GM23338 (cell line): Measurements from ENCODE around the gene GPRC6A. TPM values are rescaled to one million over a fixed set of nuclear protein-coding genes. Genes with fewer than 3 reads are reported as not detected.

Experiments used
- ATAC-seq: fragments of 200-7000 bp; cut with Tn5 transposase; 3 replicates; pipeline ENCODE4 v1.9.1; 2020
- DNase-seq: peaks from one replicate; pipeline ENCODE4 v3.0.0-alpha.2; 2015; ENCODE audit warnings: low spot score
- H2AFZ ChIP-seq: fragments of 200-600 bp; sonication (generic); 2 replicates; pipeline ENCODE4 v1.8.0; 2016; ENCODE audit warnings: antibody characterized with exemption, mild to moderate bottlenecking, moderate library complexity
- H3F3A ChIP-seq: fragments of 200-600 bp; sonication (generic); replicated peaks from 2 replicates; pipeline ENCODE4 v1.8.0; 2017; ENCODE audit warnings: antibody characterized with exemption, mixed run types, low read depth
- H3K27ac ChIP-seq: fragments of 200-600 bp; sonication (generic); 2 replicates; pipeline ENCODE4 v1.6.1; 2016; ENCODE audit warnings: low read depth
- H3K27me3 ChIP-seq: fragments of 200-600 bp; sonication (generic); 2 replicates; pipeline ENCODE4 v1.8.0; 2016; ENCODE audit warnings: mild to moderate bottlenecking, mixed run types, moderate library complexity; ENCODE audit not compliant: insufficient read depth
- H3K36me3 ChIP-seq: fragments of 200-600 bp; sonication (generic); 2 replicates; pipeline ENCODE4 v1.8.0; 2016; ENCODE audit warnings: mild to moderate bottlenecking; ENCODE audit not compliant: insufficient read depth
- H3K4me1 ChIP-seq: fragments of 200-600 bp; sonication (generic); 2 replicates; pipeline ENCODE4 v1.8.0; 2016; ENCODE audit warnings: mild to moderate bottlenecking, moderate library complexity; ENCODE audit not compliant: insufficient read depth
- H3K4me2 ChIP-seq: fragments of 200-600 bp; sonication (generic); 2 replicates; pipeline ENCODE4 v1.7.1; 2017; ENCODE audit warnings: mixed run types
- H3K4me3 ChIP-seq: fragments of 200-600 bp; sonication (generic); 2 replicates; pipeline ENCODE4 v1.6.1; 2016; ENCODE audit warnings: mixed run types
- H3K79me2 ChIP-seq: fragments of 200-600 bp; sonication (generic); replicated peaks from 2 replicates; pipeline ENCODE4 v1.8.0; 2017; ENCODE audit warnings: mild to moderate bottlenecking; ENCODE audit not compliant: insufficient read depth
- H3K9me2 ChIP-seq: fragments of 200-600 bp; sonication (generic); 2 replicates; pipeline ENCODE4 v1.8.0; 2017; ENCODE audit not compliant: insufficient read depth
- H4K20me1 ChIP-seq: fragments of 200-600 bp; sonication (generic); replicated peaks from 2 replicates; pipeline ENCODE4 v1.8.0; 2017; ENCODE audit warnings: mild to moderate bottlenecking; ENCODE audit not compliant: insufficient read depth
- H3K27ac Mint-ChIP-seq: 2 replicates; pipeline ENCODE4 v1.8.0; 2020; ENCODE audit warnings: inconsistent platforms, mild to moderate bottlenecking, moderate library complexity, mixed read lengths
- H3K27me3 Mint-ChIP-seq: 3 replicates; pipeline ENCODE4 v1.8.0; 2022; ENCODE audit warnings: low read depth, mild to moderate bottlenecking, moderate library complexity, mixed read lengths, inconsistent platforms; ENCODE audit not compliant: insufficient read depth, poor library complexity
- H3K36me3 Mint-ChIP-seq: 3 replicates; pipeline ENCODE4 v1.8.0; 2021; ENCODE audit warnings: low read depth, mild to moderate bottlenecking, inconsistent platforms, moderate library complexity, mixed read lengths
- H3K4me1 Mint-ChIP-seq: 3 replicates; pipeline ENCODE4 v1.8.0; 2020; ENCODE audit warnings: mild to moderate bottlenecking, inconsistent platforms, mixed read lengths
- H3K4me3 Mint-ChIP-seq: 3 replicates; pipeline ENCODE4 v1.8.0; 2021; ENCODE audit warnings: moderate library complexity, mild to moderate bottlenecking, inconsistent platforms, mixed read lengths
- H3K9me3 Mint-ChIP-seq: 3 replicates; pipeline ENCODE4 v1.8.0; 2020; ENCODE audit warnings: moderate library complexity, mild to moderate bottlenecking, inconsistent platforms, mixed read lengths
- CTCF ChIP-seq, 2 experiments: fragments of 200-600 bp in 1 of 2; sonication (generic) in 1 of 2; conservative IDR thresholded peaks; 2 replicates each; pipeline versions ENCODE4 v1.5.1 to v1.6.1; 2016 to 2017; ENCODE audit warnings: antibody characterized with exemption in 2 of 2, low read depth in 2 of 2, mild to moderate bottlenecking in 2 of 2, moderate library complexity in 1 of 2
- POLR2AphosphoS5 ChIP-seq: IDR thresholded peaks from 2 replicates; pipeline ENCODE4 v1.6.1; 2016; ENCODE audit warnings: antibody characterized with exemption, low read depth
- REST ChIP-seq: IDR thresholded peaks from one replicate; pipeline ENCODE4 v1.6.1; 2018; ENCODE audit warnings: antibody characterized with exemption; ENCODE audit not compliant: unreplicated experiment
- STAT1 ChIP-seq: IDR thresholded peaks from one replicate; pipeline ENCODE4 v1.6.1; 2016; ENCODE audit warnings: antibody characterized with exemption; ENCODE audit not compliant: unreplicated experiment
- ZNF331 ChIP-seq: fragments of 250-450 bp; sonication (Bioruptor Pico); IDR thresholded peaks from 2 replicates; pipeline ENCODE4 v1.5.0; 2020; ENCODE audit warnings: low read depth, mild to moderate bottlenecking, moderate library complexity
- polyA plus RNA-seq: library from polyadenylated mRNA; unstranded; fragments of >200 nt; fragmentation: Nextera tagmentation; extraction: Ambion mirVana; gene quantifications from 2 replicates; pipeline ENCODE4 v1.2.1, GENCODE V29; 2016
- total RNA-seq: library from RNA; depleted of rRNA; stranded (reverse); fragments of >200 nt; shearing (Covaris generic); gene quantifications from 2 replicates; pipeline ENCODE4 v1.2.3, GENCODE V29; 2014

The GPRC6A gene
- total and polyA plus RNA-seq, 2 experiments from 2014 or later, result 0.21 to 0.45 TPM

- TF ChIP-seq REST (no peak), STAT1 (no peak)
Measured at GRCh38 chr6:116859264-116859663, 30.4 kb upstream of the GPRC6A start (continued).

GRCh38 chr6:116858060-116858459 is 29.2 kb upstream of the GPRC6A start:
- Mint-ChIP-seq H3K36me3 (peaks cover 29% of the 10 kb centered on the region; the same call in 2 of the 3 replicates), H3K4me1 (no peaks in the 10 kb centered on the region), H3K27ac (no peak overlapping the region), H3K4me3 (no peak overlapping the region), H3K27me3 (peaks cover 2% of the 10 kb centered on the region), H3K9me3 (peaks cover 58% of the 10 kb centered on the region)
- TF ChIP-seq ZNF331, result no peak
- Histone ChIP-seq H3K9me2 (0 out of 2 replicates have a peak, but pooled peaks cover 4% of the 10 kb centered on the region), H4K20me1 (no peaks in the 10 kb centered on the region), H3K4me3 (no peak overlapping the region), H3K4me1 (no peaks in the 10 kb centered on the region), H2AFZ (no peak overlapping the region), H3K27ac (no peak overlapping the region), H3K27me3 (no peaks in the 10 kb centered on the region), H3K79me2 (no peaks in the 10 kb centered on the region), H3K36me3 (peaks cover 18% of the 10 kb centered on the region; the same call in 1 of the 2 replicates), H3F3A (no peaks in the 10 kb centered on the region), H3K4me2 (no peak overlapping the region)
- DNase-seq, result no peak
- ATAC-seq, result no peak

GRCh38 chr6:116847227-116847626 is 18.3 kb upstream of the GPRC6A start:
- no peak overlapping the region for H3K27ac ChIP-seq
- ATAC-seq, result peak; percentile 39; the same call in 2 of the 3 replicates

More at GRCh38 chr6:116847227-116847626, 18.3 kb upstream of the GPRC6A start:
- Histone ChIP-seq H3K4me3 (no peak overlapping the region), H3K79me2 (no peaks in the 10 kb centered on the region), H2AFZ (no peak overlapping the region), H3F3A (no peaks in the 10 kb centered on the region), H3K4me2 (no peak overlapping the region), H4K20me1 (no peaks in the 10 kb centered on the region), H3K36me3 (no peaks in the 10 kb centered on the region), H3K4me1 (no peaks in the 10 kb centered on the region), H3K9me2 (0 out of 2 replicates have a peak, but pooled peaks cover 4% of the 10 kb centered on the region), H3K27me3 (no peaks in the 10 kb centered on the region)
- Mint-ChIP-seq H3K4me3 (no peak overlapping the region), H3K36me3 (peaks cover 3% of the 10 kb centered on the region; the same call in 1 of the 3 replicates), H3K27ac (no peak overlapping the region), H3K27me3 (no peaks in the 10 kb centered on the region), H3K9me3 (no peaks in the 10 kb centered on the region; the same call in 2 of the 3 replicates), H3K4me1 (no peaks in the 10 kb centered on the region)
- TF ChIP-seq CTCF (conservative IDR thresholded peaks at IDR 0.05; ENCODE audit: low read depth in 2 of 2) (peak in 1 of 2 experiments; percentile 40; a peak in 3 of 4 replicates), POLR2AphosphoS5 (no peak)
- DNase-seq, result peak; percentile 52
